Measurements from ENCODE around the gene RGP1.

RGP1 gene

DNA sequence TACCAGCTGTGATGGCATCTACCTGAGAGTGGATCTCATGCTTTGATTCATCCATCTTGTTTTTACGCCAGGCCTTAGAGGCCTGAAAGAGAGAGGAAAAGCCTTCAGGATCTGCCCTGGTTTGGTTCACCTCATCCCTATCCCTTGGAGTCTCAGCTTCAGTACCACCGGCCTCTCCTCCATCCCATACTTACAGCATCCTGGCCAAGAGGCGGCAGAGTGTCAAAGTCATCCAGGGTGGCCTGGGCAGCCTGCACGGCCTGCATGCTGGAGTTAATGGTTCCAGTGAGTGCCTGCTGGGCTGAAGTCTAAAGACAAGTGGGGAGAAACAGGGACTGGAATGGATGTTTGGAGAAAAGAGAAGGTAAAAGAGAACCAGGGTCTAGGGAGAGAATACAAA lies 29.5 kb upstream of the RGP1 start:
- no peak for DNase-seq (ENCODE audit: low read depth)
- H3K4me3 ChIP-seq (ENCODE audit: low read length), result no peak overlapping the region
- TF ChIP-seq, protein P1, sequence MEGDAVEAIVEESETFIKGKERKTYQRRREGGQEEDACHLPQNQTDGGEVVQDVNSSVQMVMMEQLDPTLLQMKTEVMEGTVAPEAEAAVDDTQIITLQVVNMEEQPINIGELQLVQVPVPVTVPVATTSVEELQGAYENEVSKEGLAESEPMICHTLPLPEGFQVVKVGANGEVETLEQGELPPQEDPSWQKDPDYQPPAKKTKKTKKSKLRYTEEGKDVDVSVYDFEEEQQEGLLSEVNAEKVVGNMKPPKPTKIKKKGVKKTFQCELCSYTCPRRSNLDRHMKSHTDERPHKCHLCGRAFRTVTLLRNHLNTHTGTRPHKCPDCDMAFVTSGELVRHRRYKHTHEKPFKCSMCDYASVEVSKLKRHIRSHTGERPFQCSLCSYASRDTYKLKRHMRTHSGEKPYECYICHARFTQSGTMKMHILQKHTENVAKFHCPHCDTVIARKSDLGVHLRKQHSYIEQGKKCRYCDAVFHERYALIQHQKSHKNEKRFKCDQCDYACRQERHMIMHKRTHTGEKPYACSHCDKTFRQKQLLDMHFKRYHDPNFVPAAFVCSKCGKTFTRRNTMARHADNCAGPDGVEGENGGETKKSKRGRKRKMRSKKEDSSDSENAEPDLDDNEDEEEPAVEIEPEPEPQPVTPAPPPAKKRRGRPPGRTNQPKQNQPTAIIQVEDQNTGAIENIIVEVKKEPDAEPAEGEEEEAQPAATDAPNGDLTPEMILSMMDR (conservative IDR thresholded peaks at IDR 0.05; ENCODE audit: low read depth, low read length), result no peak

DNA sequence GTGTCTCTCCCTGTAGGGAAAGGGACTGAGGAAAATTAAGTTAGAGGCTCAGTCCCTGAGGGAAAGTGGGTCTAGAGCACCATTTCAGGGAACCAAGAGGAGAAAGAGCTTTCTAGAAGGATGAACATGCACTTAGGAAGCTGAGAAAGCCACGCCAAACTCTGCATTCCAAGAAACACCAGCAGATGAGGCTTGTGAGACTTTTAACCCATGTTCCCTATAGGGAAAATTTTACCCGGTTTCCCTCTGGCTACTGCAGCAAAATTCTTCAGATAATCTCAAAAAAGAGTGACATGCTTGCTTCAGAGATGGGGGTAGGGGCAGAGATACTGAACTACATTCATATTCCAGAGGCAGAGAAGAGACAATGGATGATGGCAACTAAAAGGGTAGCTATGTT lies 25.7 kb upstream of the RGP1 start:
- no peak for DNase-seq (ENCODE audit: low read depth)
- H3K4me3 ChIP-seq (ENCODE audit: low read length), result no peak overlapping the region
- TF ChIP-seq, protein P1 (conservative IDR thresholded peaks at IDR 0.05; ENCODE audit: low read depth, low read length), result no peak

DNA sequence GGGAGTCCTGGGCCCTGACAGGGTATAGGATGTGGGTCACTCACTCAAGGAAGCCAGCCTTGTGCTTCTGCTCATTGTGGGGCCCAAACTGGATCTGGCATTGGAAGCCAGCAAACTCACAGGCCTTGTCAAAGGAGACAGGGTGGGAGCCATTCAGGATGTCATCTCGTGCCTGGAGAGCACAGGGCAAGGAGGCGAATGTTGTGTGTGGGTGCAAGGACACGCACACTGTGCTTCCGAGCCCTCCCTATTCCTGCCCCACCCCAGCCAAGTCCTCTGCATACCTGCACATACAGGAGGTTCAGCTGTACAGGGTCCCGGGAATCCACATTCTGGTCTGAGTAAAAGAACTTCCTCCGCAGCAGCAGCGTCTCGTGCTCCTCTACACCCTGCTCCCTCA lies 25.2 kb upstream of the RGP1 start:
- TF ChIP-seq, protein P1 (conservative IDR thresholded peaks at IDR 0.05; ENCODE audit: low read depth, low read length), result no peak
- no peak overlapping the region for H3K4me3 ChIP-seq (ENCODE audit: low read length)
- DNase-seq (ENCODE audit: low read depth), result no peak

DNA sequence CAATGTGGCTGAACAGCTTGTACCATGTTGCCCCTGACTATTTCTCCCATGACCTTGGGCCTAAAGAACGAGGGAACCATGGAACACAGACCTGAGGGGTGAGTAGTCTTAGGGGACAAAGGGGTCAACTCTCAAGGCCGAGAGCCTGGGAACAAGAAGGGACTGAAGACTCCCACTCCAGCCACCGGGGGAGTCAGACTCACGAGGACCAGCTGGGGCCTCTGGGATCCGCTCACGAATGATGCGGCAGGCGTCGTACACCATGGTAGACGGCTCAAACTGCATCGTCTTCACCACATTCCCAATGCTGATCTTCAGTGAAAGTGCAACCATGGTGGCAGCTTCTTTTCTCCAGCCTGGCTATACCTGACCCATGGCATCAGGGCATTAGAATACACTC lies 23.7 kb upstream of the RGP1 start:
- TF ChIP-seq, protein P1 (conservative IDR thresholded peaks at IDR 0.05; ENCODE audit: low read depth, low read length), result no peak
- DNase-seq (ENCODE audit: low read depth), result no peak
- H3K4me3 ChIP-seq (ENCODE audit: low read length), result no peak overlapping the region

DNA sequence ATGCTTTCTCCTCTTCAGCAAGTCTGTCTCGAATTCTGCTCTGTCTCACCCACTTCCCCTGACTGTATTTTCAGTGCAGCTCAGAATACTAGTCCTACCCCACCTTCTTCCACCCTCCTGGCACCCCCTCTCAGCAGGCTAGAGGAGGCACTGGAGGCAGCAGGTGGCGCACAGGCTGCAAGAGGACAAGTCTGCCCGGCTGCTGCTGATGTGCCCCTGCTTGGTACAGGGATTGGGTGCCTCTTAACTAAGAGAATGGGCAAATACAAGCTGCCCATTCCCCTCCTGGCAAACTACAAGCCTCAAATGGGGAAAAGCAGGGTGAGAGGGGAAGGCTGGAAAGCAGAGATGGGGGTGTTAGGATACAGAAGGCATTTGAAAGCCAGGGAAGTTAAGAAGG lies 22.2 kb upstream of the RGP1 start:
- H3K4me3 ChIP-seq (ENCODE audit: low read length), result no peak overlapping the region
- TF ChIP-seq, protein P1 (conservative IDR thresholded peaks at IDR 0.05; ENCODE audit: low read depth, low read length), result peak; percentile 53
- DNase-seq (ENCODE audit: low read depth), result peak; percentile 37

DNA sequence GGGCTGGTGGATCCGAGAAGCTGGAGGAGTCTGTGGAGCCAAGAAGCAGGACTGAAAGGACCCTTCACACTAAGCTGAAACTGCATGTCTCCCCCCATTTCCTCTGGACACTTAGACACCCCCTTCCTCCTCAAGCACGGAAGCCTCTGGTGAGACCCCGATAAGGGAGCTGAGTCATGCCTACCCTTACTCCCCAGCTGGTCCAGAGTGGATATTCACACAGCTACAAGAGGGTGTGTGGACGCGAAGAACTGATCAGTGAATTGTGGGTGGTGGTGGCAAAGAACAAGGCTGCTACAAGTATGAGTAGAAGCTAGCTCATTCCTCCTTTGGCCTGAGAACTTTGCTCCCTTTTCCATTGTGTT lies 21.4 kb upstream of the RGP1 start:
- no peak for DNase-seq (ENCODE audit: low read depth)
- peak overlapping the region; percentile 33 for H3K4me3 ChIP-seq (ENCODE audit: low read length)
- TF ChIP-seq, protein P1 (conservative IDR thresholded peaks at IDR 0.05; ENCODE audit: low read depth, low read length), result no peak

DNA sequence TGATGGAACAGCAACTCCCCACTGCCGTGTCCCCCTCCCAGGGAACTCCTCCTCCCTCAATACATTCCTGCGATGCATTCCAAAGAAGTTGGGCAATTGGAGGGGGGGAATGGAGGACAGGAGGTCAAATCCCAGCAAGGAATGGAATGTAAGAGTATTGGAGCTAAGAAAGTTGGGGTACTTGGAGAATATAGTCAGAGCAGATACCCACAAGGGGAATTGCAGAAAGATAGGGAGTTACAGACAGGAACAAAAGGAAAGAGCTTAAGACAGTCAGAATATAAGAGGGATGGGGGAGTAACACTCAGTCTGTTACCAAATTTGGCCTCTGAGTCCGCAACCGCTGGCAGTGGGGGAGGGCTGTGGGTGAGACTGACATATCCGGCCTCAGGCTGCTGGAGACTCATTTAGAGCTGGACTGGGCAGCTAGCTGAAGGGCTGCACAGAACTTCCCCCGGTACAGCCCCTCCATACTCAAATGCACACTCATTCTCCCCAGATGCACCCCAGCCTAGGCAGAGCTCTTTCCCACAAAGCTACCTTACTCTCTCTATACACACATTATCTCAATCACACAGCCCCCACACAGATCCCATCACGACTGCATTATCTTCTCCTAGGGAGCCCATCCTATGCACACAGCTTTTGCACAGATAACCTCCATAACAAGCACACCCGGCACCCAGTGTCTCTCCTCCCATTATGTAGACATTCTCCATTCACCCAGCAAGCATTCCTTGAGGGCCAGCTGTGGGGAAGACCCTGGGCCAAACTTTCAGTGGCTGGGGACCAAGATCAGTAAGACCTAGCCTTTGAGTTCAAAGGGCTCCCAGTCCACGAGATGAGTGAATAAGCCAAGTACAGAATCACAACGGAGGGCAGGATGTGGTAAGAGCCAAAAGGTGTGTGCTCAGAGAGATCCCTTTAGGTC lies 20.8 kb upstream of the RGP1 start:
- H3K4me3 ChIP-seq (ENCODE audit: low read length), result peak overlapping the region; percentile 33
- peak; percentile 37 for DNase-seq (ENCODE audit: low read depth)
- TF ChIP-seq, protein P1 (conservative IDR thresholded peaks at IDR 0.05; ENCODE audit: low read depth, low read length), result no peak

Data from retinal pigment epithelial cell (primary cell).